ENCODE results near the gene ARSG. TPM values are rescaled to one million over a fixed set of nuclear protein-coding genes. Genes with fewer than 3 reads are reported as not detected.

ARSG gene
- total and polyA plus RNA-seq, 12 donors = 2.1 to 49.6 (median 12.7) TPM

DNA sequence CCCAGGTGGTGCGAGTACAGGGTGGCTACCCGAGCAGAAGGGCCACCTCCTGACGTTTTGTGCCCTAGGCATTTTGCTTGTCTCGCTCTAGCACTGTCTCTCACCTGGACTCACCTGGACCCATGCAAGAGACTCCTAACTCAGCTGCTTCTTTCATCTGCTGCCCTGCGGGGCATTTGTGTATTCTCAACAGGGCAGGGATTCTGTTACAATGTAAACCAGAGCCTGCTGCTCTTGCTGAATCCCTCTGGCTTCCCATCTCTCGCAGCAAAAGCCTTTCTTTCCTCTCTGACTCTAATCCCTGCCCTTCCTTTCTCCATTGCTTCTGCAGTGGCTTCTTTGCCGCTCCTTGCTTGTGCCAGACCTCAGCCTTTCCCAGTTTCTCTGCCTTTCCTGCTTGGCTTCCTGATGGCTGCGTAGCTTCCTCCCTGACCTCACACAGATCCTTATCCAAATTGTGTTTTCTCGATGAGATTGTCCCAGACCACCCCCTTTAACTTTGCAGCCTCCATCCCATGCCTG is 10.2 kb downstream of the ARSG start:
- H3K4me3 ChIP-seq = no peak overlapping the region
- 81 to 86% (median 82%) methylated on average over 9 of the region's 9 CpGs for WGBS, 4 donors

DNA sequence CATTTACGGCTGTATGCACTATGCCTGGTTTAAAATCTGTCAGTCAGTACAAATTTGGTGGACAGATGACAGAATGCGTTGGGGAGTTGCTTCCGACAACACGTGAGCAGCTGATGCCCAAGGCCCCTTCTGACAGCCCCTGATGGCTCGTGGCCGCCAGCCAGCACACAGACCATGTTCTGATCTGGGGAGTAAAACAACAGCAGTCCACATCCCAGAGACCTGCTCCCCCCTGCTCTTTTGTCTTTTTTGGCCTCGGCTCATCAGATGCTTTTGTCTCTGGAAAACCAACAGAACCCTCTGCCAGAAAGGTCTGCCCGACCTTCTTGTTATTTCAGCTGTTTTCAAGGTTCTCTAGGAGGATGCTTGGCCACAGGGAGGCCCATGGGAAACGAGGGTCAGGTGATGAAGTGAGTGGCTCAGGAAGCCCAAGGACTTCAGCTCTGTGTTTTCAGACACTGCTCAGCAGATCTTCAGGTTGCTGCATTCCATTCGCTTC is 10.8 kb downstream of the ARSG start:
- WGBS, 4 donors = 38 to 47% (median 39%) methylated on average over 10 of the region's 10 CpGs
- Histone ChIP-seq H3K4me1 (replicated peaks in 1 of 2) (peaks cover 7% of the 10 kb centered on the region in 2 donors), H3K27ac (peak overlapping the region in 3 of 5 donors; percentile 52 to 65 (median 55)), H3K27me3 (no peaks in the 10 kb centered on the region), H3K4me3 (no peak overlapping the region), H3K9me3 (replicated peaks in 1 of 3) (no peaks in the 10 kb centered on the region), H3K36me3 (replicated peaks in 1 of 2) (no peaks in the 10 kb centered on the region)
- DNase-seq = peak in 6 of 7 donors; percentile 36 to 67 (median 53)
- intact Hi-C loops (cut with DNase I) = no loop called here
- no peak for TF ChIP-seq POLR2A (IDR thresholded peaks at IDR 0.05)
- TF ChIP-seq, protein P1, sequence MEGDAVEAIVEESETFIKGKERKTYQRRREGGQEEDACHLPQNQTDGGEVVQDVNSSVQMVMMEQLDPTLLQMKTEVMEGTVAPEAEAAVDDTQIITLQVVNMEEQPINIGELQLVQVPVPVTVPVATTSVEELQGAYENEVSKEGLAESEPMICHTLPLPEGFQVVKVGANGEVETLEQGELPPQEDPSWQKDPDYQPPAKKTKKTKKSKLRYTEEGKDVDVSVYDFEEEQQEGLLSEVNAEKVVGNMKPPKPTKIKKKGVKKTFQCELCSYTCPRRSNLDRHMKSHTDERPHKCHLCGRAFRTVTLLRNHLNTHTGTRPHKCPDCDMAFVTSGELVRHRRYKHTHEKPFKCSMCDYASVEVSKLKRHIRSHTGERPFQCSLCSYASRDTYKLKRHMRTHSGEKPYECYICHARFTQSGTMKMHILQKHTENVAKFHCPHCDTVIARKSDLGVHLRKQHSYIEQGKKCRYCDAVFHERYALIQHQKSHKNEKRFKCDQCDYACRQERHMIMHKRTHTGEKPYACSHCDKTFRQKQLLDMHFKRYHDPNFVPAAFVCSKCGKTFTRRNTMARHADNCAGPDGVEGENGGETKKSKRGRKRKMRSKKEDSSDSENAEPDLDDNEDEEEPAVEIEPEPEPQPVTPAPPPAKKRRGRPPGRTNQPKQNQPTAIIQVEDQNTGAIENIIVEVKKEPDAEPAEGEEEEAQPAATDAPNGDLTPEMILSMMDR (IDR thresholded peaks at IDR 0.05) = no peak

More for the DNA sequence above, 10.2 kb downstream of the ARSG start:
- no peaks in the 10 kb centered on the region for H3K36me3 ChIP-seq (replicated peaks in 1 of 2)
- H3K9me3 ChIP-seq (replicated peaks in 1 of 3) = no peaks in the 10 kb centered on the region
- H3K27me3 ChIP-seq = no peaks in the 10 kb centered on the region
- intact Hi-C loops (cut with DNase I) = no loop called here
- H3K27ac ChIP-seq = peak overlapping the region in 1 of 5 donors; percentile 52
- H3K4me1 ChIP-seq (replicated peaks in 1 of 2) = peaks cover 7% of the 10 kb centered on the region in 2 donors
- no peak for DNase-seq
- TF ChIP-seq POLR2A (IDR thresholded peaks at IDR 0.05) = no peak
- TF ChIP-seq, protein P1 (IDR thresholded peaks at IDR 0.05) = no peak

DNA sequence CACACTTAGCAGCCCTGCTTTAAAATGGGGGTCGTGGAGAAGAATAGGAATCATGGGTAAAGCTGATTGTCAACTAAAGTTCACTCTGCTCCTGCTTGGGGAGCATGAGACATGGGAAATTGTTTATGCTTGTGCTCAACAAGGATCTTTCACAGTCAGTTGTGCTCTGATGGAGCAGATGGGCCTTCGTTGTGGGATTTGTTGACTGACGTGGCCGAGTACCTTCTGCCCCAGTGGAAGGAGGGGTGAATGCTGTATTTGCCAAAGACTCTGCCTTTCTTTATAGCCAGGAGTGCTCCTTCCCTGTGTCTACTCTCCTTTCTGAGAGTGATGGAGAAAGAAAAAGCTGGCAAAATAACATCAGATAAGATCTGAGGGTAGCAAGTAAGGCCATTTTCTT is 11.4 kb downstream of the ARSG start:
- Histone ChIP-seq H3K9me3 (replicated peaks in 1 of 3) (no peaks in the 10 kb centered on the region), H3K4me1 (replicated peaks in 1 of 2) (peaks cover 7% of the 10 kb centered on the region in 2 donors), H3K27me3 (no peaks in the 10 kb centered on the region), H3K27ac (peak overlapping the region in 3 of 5 donors; percentile 52 to 65 (median 55)), H3K36me3 (replicated peaks in 1 of 2) (no peaks in the 10 kb centered on the region), H3K4me3 (no peak overlapping the region)
- TF ChIP-seq, protein P1 (IDR thresholded peaks at IDR 0.05) = no peak
- TF ChIP-seq POLR2A (IDR thresholded peaks at IDR 0.05) = no peak
- intact Hi-C loops (cut with DNase I) = no loop called here
- DNase-seq = no peak
- WGBS, 4 donors = 50 to 73% (median 61%) methylated on average over 4 of the region's 4 CpGs

DNA sequence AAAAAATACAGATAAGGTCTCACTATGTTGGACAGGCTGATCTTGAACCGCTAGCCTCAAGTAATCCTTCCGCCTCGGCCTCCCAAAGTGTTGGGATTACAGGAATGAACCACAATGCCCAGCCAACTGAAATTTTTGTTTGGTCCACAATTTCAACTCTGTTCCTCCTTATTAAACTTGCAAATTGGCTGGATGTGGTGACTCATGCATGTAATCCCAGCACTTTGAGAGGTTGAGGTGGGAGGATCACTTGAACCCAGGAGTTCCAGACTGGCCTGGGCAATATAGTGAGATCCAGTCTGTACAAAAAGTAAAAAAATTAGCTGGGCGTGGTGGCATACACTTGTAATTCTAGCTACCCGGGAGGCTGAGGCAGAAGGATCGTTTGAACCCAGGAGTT is 13.4 kb downstream of the ARSG start:
- Histone ChIP-seq H3K27ac (peak overlapping the region in 3 of 5 donors; percentile 17 to 70 (median 48)), H3K4me3 (no peak overlapping the region), H3K9me3 (replicated peaks in 1 of 3) (no peaks in the 10 kb centered on the region), H3K36me3 (replicated peaks in 1 of 2) (no peaks in the 10 kb centered on the region), H3K27me3 (no peaks in the 10 kb centered on the region), H3K4me1 (replicated peaks in 1 of 2) (peaks cover 7% of the 10 kb centered on the region in 2 donors)
- WGBS, 4 donors = 87 to 93% (median 91%) methylated on average over 6 of the region's 6 CpGs
- DNase-seq = no peak
- intact Hi-C loops (cut with DNase I) = no loop called here
- TF ChIP-seq, protein P1 (IDR thresholded peaks at IDR 0.05) = no peak
- TF ChIP-seq POLR2A (IDR thresholded peaks at IDR 0.05) = no peak
